GM23338 (cell line): ENCODE measurements around the gene UNC13A. TPM values are rescaled to one million over a fixed set of nuclear protein-coding genes. Genes with fewer than 3 reads are reported as not detected.
A peak's percentile ranks its signal among the peaks of the same experiment; 100 is the strongest.

ENCODE experiments used
- ATAC-seq: fragments of 200-7000 bp; cut with Tn5 transposase; 3 replicates; pipeline ENCODE4 v1.9.1; 2020
- DNase-seq: peaks from one replicate; pipeline ENCODE4 v3.0.0-alpha.2; 2015; ENCODE audit warnings: low spot score
- H2AFZ ChIP-seq: fragments of 200-600 bp; sonication (generic); 2 replicates; pipeline ENCODE4 v1.8.0; 2016; ENCODE audit warnings: antibody characterized with exemption, mild to moderate bottlenecking, moderate library complexity
- H3F3A ChIP-seq: fragments of 200-600 bp; sonication (generic); replicated peaks from 2 replicates; pipeline ENCODE4 v1.8.0; 2017; ENCODE audit warnings: antibody characterized with exemption, mixed run types, low read depth
- H3K27ac ChIP-seq: fragments of 200-600 bp; sonication (generic); 2 replicates; pipeline ENCODE4 v1.6.1; 2016; ENCODE audit warnings: low read depth
- H3K27me3 ChIP-seq: fragments of 200-600 bp; sonication (generic); 2 replicates; pipeline ENCODE4 v1.8.0; 2016; ENCODE audit warnings: mild to moderate bottlenecking, mixed run types, moderate library complexity; ENCODE audit not compliant: insufficient read depth
- H3K36me3 ChIP-seq: fragments of 200-600 bp; sonication (generic); 2 replicates; pipeline ENCODE4 v1.8.0; 2016; ENCODE audit warnings: mild to moderate bottlenecking; ENCODE audit not compliant: insufficient read depth
- H3K4me1 ChIP-seq: fragments of 200-600 bp; sonication (generic); 2 replicates; pipeline ENCODE4 v1.8.0; 2016; ENCODE audit warnings: mild to moderate bottlenecking, moderate library complexity; ENCODE audit not compliant: insufficient read depth
- H3K4me2 ChIP-seq: fragments of 200-600 bp; sonication (generic); 2 replicates; pipeline ENCODE4 v1.7.1; 2017; ENCODE audit warnings: mixed run types
- H3K4me3 ChIP-seq: fragments of 200-600 bp; sonication (generic); 2 replicates; pipeline ENCODE4 v1.6.1; 2016; ENCODE audit warnings: mixed run types
- H3K79me2 ChIP-seq: fragments of 200-600 bp; sonication (generic); replicated peaks from 2 replicates; pipeline ENCODE4 v1.8.0; 2017; ENCODE audit warnings: mild to moderate bottlenecking; ENCODE audit not compliant: insufficient read depth
- H3K9me2 ChIP-seq: fragments of 200-600 bp; sonication (generic); 2 replicates; pipeline ENCODE4 v1.8.0; 2017; ENCODE audit not compliant: insufficient read depth
- H4K20me1 ChIP-seq: fragments of 200-600 bp; sonication (generic); replicated peaks from 2 replicates; pipeline ENCODE4 v1.8.0; 2017; ENCODE audit warnings: mild to moderate bottlenecking; ENCODE audit not compliant: insufficient read depth
- H3K27ac Mint-ChIP-seq: 2 replicates; pipeline ENCODE4 v1.8.0; 2020; ENCODE audit warnings: inconsistent platforms, mild to moderate bottlenecking, moderate library complexity, mixed read lengths
- H3K27me3 Mint-ChIP-seq: 3 replicates; pipeline ENCODE4 v1.8.0; 2022; ENCODE audit warnings: low read depth, mild to moderate bottlenecking, moderate library complexity, mixed read lengths, inconsistent platforms; ENCODE audit not compliant: insufficient read depth, poor library complexity
- H3K36me3 Mint-ChIP-seq: 3 replicates; pipeline ENCODE4 v1.8.0; 2021; ENCODE audit warnings: low read depth, mild to moderate bottlenecking, inconsistent platforms, moderate library complexity, mixed read lengths
- H3K4me1 Mint-ChIP-seq: 3 replicates; pipeline ENCODE4 v1.8.0; 2020; ENCODE audit warnings: mild to moderate bottlenecking, inconsistent platforms, mixed read lengths
- H3K4me3 Mint-ChIP-seq: 3 replicates; pipeline ENCODE4 v1.8.0; 2021; ENCODE audit warnings: moderate library complexity, mild to moderate bottlenecking, inconsistent platforms, mixed read lengths
- H3K9me3 Mint-ChIP-seq: 3 replicates; pipeline ENCODE4 v1.8.0; 2020; ENCODE audit warnings: moderate library complexity, mild to moderate bottlenecking, inconsistent platforms, mixed read lengths
- CTCF ChIP-seq, 2 experiments: fragments of 200-600 bp in 1 of 2; sonication (generic) in 1 of 2; conservative IDR thresholded peaks; 2 replicates each; pipeline versions ENCODE4 v1.5.1 to v1.6.1; 2016 to 2017; ENCODE audit warnings: antibody characterized with exemption in 2 of 2, low read depth in 2 of 2, mild to moderate bottlenecking in 2 of 2, moderate library complexity in 1 of 2
- ETS1 ChIP-seq: IDR thresholded peaks from 2 replicates; pipeline ENCODE4 v1.6.1; 2016; ENCODE audit warnings: antibody characterized with exemption
- JUNB ChIP-seq: IDR thresholded peaks from one replicate; pipeline ENCODE4 v1.6.1; 2016; ENCODE audit warnings: antibody characterized with exemption; ENCODE audit not compliant: unreplicated experiment
- NANOG ChIP-seq: IDR thresholded peaks from 2 replicates; pipeline ENCODE4 v1.6.1; 2016; ENCODE audit warnings: antibody characterized with exemption, borderline replicate concordance
- POLR2AphosphoS5 ChIP-seq: IDR thresholded peaks from 2 replicates; pipeline ENCODE4 v1.6.1; 2016; ENCODE audit warnings: antibody characterized with exemption, low read depth
- REST ChIP-seq: IDR thresholded peaks from one replicate; pipeline ENCODE4 v1.6.1; 2018; ENCODE audit warnings: antibody characterized with exemption; ENCODE audit not compliant: unreplicated experiment
- ZNF331 ChIP-seq: fragments of 250-450 bp; sonication (Bioruptor Pico); IDR thresholded peaks from 2 replicates; pipeline ENCODE4 v1.5.0; 2020; ENCODE audit warnings: low read depth, mild to moderate bottlenecking, moderate library complexity
- polyA plus RNA-seq: library from polyadenylated mRNA; unstranded; fragments of >200 nt; fragmentation: Nextera tagmentation; extraction: Ambion mirVana; gene quantifications from 2 replicates; pipeline ENCODE4 v1.2.1, GENCODE V29; 2016
- total RNA-seq: library from RNA; depleted of rRNA; stranded (reverse); fragments of >200 nt; shearing (Covaris generic); gene quantifications from 2 replicates; pipeline ENCODE4 v1.2.3, GENCODE V29; 2014

Gene UNC13A
- total and polyA plus RNA-seq, 2 experiments from 2014 or later: 9.5 to 30.4 TPM

DNA sequence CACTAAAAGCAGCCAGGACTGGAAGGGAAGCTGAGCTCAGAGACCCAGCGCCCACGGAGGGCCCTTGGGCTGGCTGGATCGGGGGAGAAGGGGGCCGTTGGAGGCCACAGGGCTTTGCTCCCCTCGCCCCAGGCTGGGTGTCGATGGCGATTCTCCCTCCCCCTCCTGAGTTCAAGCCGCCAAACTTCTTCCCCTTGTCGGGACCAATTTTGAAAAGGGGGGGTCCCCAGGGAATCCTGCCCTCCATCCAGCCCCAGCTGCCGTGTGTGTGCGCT lies 71.5 kb downstream of the UNC13A start (continued):
- TF ChIP-seq REST (no peak), CTCF (conservative IDR thresholded peaks at IDR 0.05; ENCODE audit: low read depth in 2 of 2) (no peak), NANOG (no peak), ZNF331 (CRISPR knock-in tag) (no peak), POLR2AphosphoS5 (no peak)

DNA sequence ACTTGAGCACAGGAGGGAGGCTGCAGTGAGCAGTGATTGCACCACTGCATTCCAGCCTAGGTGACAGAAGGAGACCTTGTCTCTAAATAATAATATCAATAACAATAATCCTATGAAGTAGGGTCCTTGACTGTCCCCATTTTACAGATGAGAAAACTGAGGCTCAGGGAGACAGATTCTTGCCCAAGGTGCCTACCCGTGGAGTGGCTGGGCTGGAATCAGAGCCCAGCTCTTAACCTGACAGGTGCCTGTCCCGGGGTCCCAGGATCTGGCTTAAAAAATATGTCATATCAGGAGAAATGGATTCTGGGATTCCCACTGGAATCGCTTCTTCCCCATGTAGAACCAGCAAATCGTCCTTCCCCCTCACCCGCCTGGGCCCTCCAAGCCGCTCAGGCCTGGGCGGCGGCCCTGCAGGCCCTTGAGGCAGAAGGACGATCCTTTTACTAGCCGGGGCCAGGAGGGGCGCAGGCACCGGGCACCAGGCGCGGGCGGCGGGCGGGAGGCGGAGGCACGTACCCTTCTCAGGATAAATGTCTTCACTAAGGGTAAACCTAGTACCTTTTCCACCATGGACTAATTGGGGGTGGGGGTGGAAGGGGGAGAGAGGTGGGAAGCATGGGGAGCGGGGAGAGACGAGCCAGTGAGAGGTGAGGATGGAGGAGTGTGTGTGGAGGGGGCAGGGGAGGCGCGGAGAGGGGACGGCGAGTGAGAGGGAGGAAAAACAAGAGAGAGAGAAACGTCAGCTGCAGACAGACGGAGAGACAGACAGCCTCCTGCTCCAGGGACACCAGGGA lies 72.1 kb downstream of the UNC13A start:
- peak overlapping the region; percentile 88 for H3K4me2 ChIP-seq
- H3K4me3 Mint-ChIP-seq: no peak overlapping the region
- no peak for TF ChIP-seq NANOG
- no peak for TF ChIP-seq REST
- TF ChIP-seq ETS1: no peak
- no peak for TF ChIP-seq JUNB
- TF ChIP-seq CTCF (conservative IDR thresholded peaks at IDR 0.05; ENCODE audit: low read depth in 2 of 2): no peak
- TF ChIP-seq POLR2AphosphoS5: no peak

More for the DNA sequence above, 72.1 kb downstream of the UNC13A start:
- H3K27ac Mint-ChIP-seq: no peak overlapping the region
- no peak overlapping the region for H2AFZ ChIP-seq
- H3K27me3 Mint-ChIP-seq: peaks cover 4% of the 10 kb centered on the region
- H3K36me3 Mint-ChIP-seq: peaks cover 42% of the 10 kb centered on the region
- H3K4me1 ChIP-seq: peaks cover 2% of the 10 kb centered on the region; the same call in 1 of the 2 replicates
- H3K9me3 Mint-ChIP-seq: no peaks in the 10 kb centered on the region
- H3K27ac ChIP-seq: peak overlapping the region; percentile 84
- H4K20me1 ChIP-seq: no peaks in the 10 kb centered on the region
- no peaks in the 10 kb centered on the region for H3K9me2 ChIP-seq
- no peaks in the 10 kb centered on the region; the same call in 1 of the 2 replicates for H3F3A ChIP-seq
- H3K79me2 ChIP-seq: no peaks in the 10 kb centered on the region
- H3K4me3 ChIP-seq: peak overlapping the region; percentile 73
- no peaks in the 10 kb centered on the region for H3K27me3 ChIP-seq
- DNase-seq: peak; percentile 66
- H3K4me1 Mint-ChIP-seq: peaks cover 6% of the 10 kb centered on the region; the same call in 2 of the 3 replicates
- peak; percentile 43 for ATAC-seq
- H3K36me3 ChIP-seq: no peaks in the 10 kb centered on the region; the same call in 1 of the 2 replicates
